GM23338 (cell line): ENCODE measurements around the gene RAPGEF5. TPM values are rescaled to one million over a fixed set of nuclear protein-coding genes. Genes with fewer than 3 reads are reported as not detected.

Experiments used
- ATAC-seq: fragments of 200-7000 bp; cut with Tn5 transposase; 3 replicates; pipeline ENCODE4 v1.9.1; 2020
- DNase-seq: peaks from one replicate; pipeline ENCODE4 v3.0.0-alpha.2; 2015; ENCODE audit warnings: low spot score
- H2AFZ ChIP-seq: fragments of 200-600 bp; sonication (generic); 2 replicates; pipeline ENCODE4 v1.8.0; 2016; ENCODE audit warnings: antibody characterized with exemption, mild to moderate bottlenecking, moderate library complexity
- H3F3A ChIP-seq: fragments of 200-600 bp; sonication (generic); replicated peaks from 2 replicates; pipeline ENCODE4 v1.8.0; 2017; ENCODE audit warnings: antibody characterized with exemption, mixed run types, low read depth
- H3K27ac ChIP-seq: fragments of 200-600 bp; sonication (generic); 2 replicates; pipeline ENCODE4 v1.6.1; 2016; ENCODE audit warnings: low read depth
- H3K27me3 ChIP-seq: fragments of 200-600 bp; sonication (generic); 2 replicates; pipeline ENCODE4 v1.8.0; 2016; ENCODE audit warnings: mild to moderate bottlenecking, mixed run types, moderate library complexity; ENCODE audit not compliant: insufficient read depth
- H3K36me3 ChIP-seq: fragments of 200-600 bp; sonication (generic); 2 replicates; pipeline ENCODE4 v1.8.0; 2016; ENCODE audit warnings: mild to moderate bottlenecking; ENCODE audit not compliant: insufficient read depth
- H3K4me1 ChIP-seq: fragments of 200-600 bp; sonication (generic); 2 replicates; pipeline ENCODE4 v1.8.0; 2016; ENCODE audit warnings: mild to moderate bottlenecking, moderate library complexity; ENCODE audit not compliant: insufficient read depth
- H3K4me2 ChIP-seq: fragments of 200-600 bp; sonication (generic); 2 replicates; pipeline ENCODE4 v1.7.1; 2017; ENCODE audit warnings: mixed run types
- H3K4me3 ChIP-seq: fragments of 200-600 bp; sonication (generic); 2 replicates; pipeline ENCODE4 v1.6.1; 2016; ENCODE audit warnings: mixed run types
- H3K79me2 ChIP-seq: fragments of 200-600 bp; sonication (generic); replicated peaks from 2 replicates; pipeline ENCODE4 v1.8.0; 2017; ENCODE audit warnings: mild to moderate bottlenecking; ENCODE audit not compliant: insufficient read depth
- H3K9me2 ChIP-seq: fragments of 200-600 bp; sonication (generic); 2 replicates; pipeline ENCODE4 v1.8.0; 2017; ENCODE audit not compliant: insufficient read depth
- H4K20me1 ChIP-seq: fragments of 200-600 bp; sonication (generic); replicated peaks from 2 replicates; pipeline ENCODE4 v1.8.0; 2017; ENCODE audit warnings: mild to moderate bottlenecking; ENCODE audit not compliant: insufficient read depth
- H3K27ac Mint-ChIP-seq: 2 replicates; pipeline ENCODE4 v1.8.0; 2020; ENCODE audit warnings: inconsistent platforms, mild to moderate bottlenecking, moderate library complexity, mixed read lengths
- H3K27me3 Mint-ChIP-seq: 3 replicates; pipeline ENCODE4 v1.8.0; 2022; ENCODE audit warnings: low read depth, mild to moderate bottlenecking, moderate library complexity, mixed read lengths, inconsistent platforms; ENCODE audit not compliant: insufficient read depth, poor library complexity
- H3K36me3 Mint-ChIP-seq: 3 replicates; pipeline ENCODE4 v1.8.0; 2021; ENCODE audit warnings: low read depth, mild to moderate bottlenecking, inconsistent platforms, moderate library complexity, mixed read lengths
- H3K4me1 Mint-ChIP-seq: 3 replicates; pipeline ENCODE4 v1.8.0; 2020; ENCODE audit warnings: mild to moderate bottlenecking, inconsistent platforms, mixed read lengths
- H3K4me3 Mint-ChIP-seq: 3 replicates; pipeline ENCODE4 v1.8.0; 2021; ENCODE audit warnings: moderate library complexity, mild to moderate bottlenecking, inconsistent platforms, mixed read lengths
- H3K9me3 Mint-ChIP-seq: 3 replicates; pipeline ENCODE4 v1.8.0; 2020; ENCODE audit warnings: moderate library complexity, mild to moderate bottlenecking, inconsistent platforms, mixed read lengths
- ETS1 ChIP-seq: IDR thresholded peaks from 2 replicates; pipeline ENCODE4 v1.6.1; 2016; ENCODE audit warnings: antibody characterized with exemption
- EZH2 ChIP-seq: fragments of 200-600 bp; sonication (generic); IDR thresholded peaks from one replicate; pipeline ENCODE4 v1.8.0; 2017; ENCODE audit warnings: antibody characterized with exemption, mild to moderate bottlenecking, low read depth; ENCODE audit not compliant: unreplicated experiment
- EZH2phosphoT487 ChIP-seq: fragments of 200-600 bp; sonication (generic); IDR thresholded peaks from one replicate; pipeline ENCODE4 v1.8.1; 2018; ENCODE audit warnings: antibody characterized with exemption; ENCODE audit not compliant: unreplicated experiment
- JUNB ChIP-seq: IDR thresholded peaks from one replicate; pipeline ENCODE4 v1.6.1; 2016; ENCODE audit warnings: antibody characterized with exemption; ENCODE audit not compliant: unreplicated experiment
- NANOG ChIP-seq: IDR thresholded peaks from 2 replicates; pipeline ENCODE4 v1.6.1; 2016; ENCODE audit warnings: antibody characterized with exemption, borderline replicate concordance
- POLR2AphosphoS5 ChIP-seq: IDR thresholded peaks from 2 replicates; pipeline ENCODE4 v1.6.1; 2016; ENCODE audit warnings: antibody characterized with exemption, low read depth
- STAT1 ChIP-seq: IDR thresholded peaks from one replicate; pipeline ENCODE4 v1.6.1; 2016; ENCODE audit warnings: antibody characterized with exemption; ENCODE audit not compliant: unreplicated experiment
- ZNF114 ChIP-seq: fragments of 250-450 bp; sonication (Bioruptor Pico); IDR thresholded peaks from 2 replicates; pipeline ENCODE4 v1.5.0; 2020; ENCODE audit warnings: mild to moderate bottlenecking, moderate library complexity
- ZNF331 ChIP-seq: fragments of 250-450 bp; sonication (Bioruptor Pico); IDR thresholded peaks from 2 replicates; pipeline ENCODE4 v1.5.0; 2020; ENCODE audit warnings: low read depth, mild to moderate bottlenecking, moderate library complexity
- polyA plus RNA-seq: library from polyadenylated mRNA; unstranded; fragments of >200 nt; fragmentation: Nextera tagmentation; extraction: Ambion mirVana; gene quantifications from 2 replicates; pipeline ENCODE4 v1.2.1, GENCODE V29; 2016
- total RNA-seq: library from RNA; depleted of rRNA; stranded (reverse); fragments of >200 nt; shearing (Covaris generic); gene quantifications from 2 replicates; pipeline ENCODE4 v1.2.3, GENCODE V29; 2014
- TF ChIP-seq, protein P1 (sequence below): IDR thresholded peaks from one replicate; pipeline ENCODE4 v1.6.1; 2018; ENCODE audit warnings: antibody characterized with exemption; ENCODE audit not compliant: unreplicated experiment
- TF ChIP-seq, protein P2 (sequence below): fragments of 250-450 bp; sonication (Bioruptor Pico); IDR thresholded peaks from 2 replicates; pipeline ENCODE4 v1.5.0; 2020; ENCODE audit warnings: mild to moderate bottlenecking, moderate library complexity

The RAPGEF5 gene
- total and polyA plus RNA-seq, 2 experiments from 2014 or later, result 6.3 to 13.1 TPM

DNA sequence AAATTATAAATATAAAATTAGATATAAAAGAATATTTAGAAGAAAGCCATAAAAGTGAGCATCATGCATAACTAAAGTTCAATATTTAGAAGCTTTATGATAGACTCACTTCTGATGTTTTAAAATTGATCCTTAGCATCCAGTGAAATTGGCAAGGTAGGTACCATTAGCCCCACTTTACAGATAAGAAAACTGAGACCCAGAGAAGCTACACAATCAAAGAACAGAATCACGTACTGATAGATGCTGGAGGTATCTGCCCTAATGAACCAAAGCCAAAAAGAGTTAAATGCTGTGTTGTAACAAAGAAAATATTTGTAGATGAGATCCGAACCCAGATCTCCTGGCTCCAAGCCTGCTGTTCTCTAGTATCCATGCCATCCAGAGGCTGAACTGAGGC, 42.6 kb upstream of the RAPGEF5 start:
- Mint-ChIP-seq H3K27ac (no peak overlapping the region), H3K36me3 (no peaks in the 10 kb centered on the region), H3K9me3 (no peaks in the 10 kb centered on the region), H3K4me3 (no peak overlapping the region), H3K27me3 (peaks cover 4% of the 10 kb centered on the region), H3K4me1 (peaks cover 9% of the 10 kb centered on the region; the same call in 2 of the 3 replicates)
- no peaks in the 10 kb centered on the region for H3K36me3 ChIP-seq
- H4K20me1 ChIP-seq, result no peaks in the 10 kb centered on the region
- no peak overlapping the region for H3K4me3 ChIP-seq
- no peaks in the 10 kb centered on the region for H3K9me2 ChIP-seq
- ATAC-seq (no peak), DNase-seq (no peak)
- H3K27ac ChIP-seq, result no peak overlapping the region
- TF ChIP-seq STAT1 (no peak), NANOG (no peak), ETS1 (no peak), JUNB (no peak), POLR2AphosphoS5 (no peak), EZH2phosphoT487 (no peak)
- TF ChIP-seq, protein P1, sequence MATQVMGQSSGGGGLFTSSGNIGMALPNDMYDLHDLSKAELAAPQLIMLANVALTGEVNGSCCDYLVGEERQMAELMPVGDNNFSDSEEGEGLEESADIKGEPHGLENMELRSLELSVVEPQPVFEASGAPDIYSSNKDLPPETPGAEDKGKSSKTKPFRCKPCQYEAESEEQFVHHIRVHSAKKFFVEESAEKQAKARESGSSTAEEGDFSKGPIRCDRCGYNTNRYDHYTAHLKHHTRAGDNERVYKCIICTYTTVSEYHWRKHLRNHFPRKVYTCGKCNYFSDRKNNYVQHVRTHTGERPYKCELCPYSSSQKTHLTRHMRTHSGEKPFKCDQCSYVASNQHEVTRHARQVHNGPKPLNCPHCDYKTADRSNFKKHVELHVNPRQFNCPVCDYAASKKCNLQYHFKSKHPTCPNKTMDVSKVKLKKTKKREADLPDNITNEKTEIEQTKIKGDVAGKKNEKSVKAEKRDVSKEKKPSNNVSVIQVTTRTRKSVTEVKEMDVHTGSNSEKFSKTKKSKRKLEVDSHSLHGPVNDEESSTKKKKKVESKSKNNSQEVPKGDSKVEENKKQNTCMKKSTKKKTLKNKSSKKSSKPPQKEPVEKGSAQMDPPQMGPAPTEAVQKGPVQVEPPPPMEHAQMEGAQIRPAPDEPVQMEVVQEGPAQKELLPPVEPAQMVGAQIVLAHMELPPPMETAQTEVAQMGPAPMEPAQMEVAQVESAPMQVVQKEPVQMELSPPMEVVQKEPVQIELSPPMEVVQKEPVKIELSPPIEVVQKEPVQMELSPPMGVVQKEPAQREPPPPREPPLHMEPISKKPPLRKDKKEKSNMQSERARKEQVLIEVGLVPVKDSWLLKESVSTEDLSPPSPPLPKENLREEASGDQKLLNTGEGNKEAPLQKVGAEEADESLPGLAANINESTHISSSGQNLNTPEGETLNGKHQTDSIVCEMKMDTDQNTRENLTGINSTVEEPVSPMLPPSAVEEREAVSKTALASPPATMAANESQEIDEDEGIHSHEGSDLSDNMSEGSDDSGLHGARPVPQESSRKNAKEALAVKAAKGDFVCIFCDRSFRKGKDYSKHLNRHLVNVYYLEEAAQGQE, result no peak
- H3K4me2 ChIP-seq, result no peak overlapping the region
- 0 out of 2 replicates have a peak, but pooled peaks cover 3% of the 10 kb centered on the region for H3K4me1 ChIP-seq
- H3F3A ChIP-seq, result no peaks in the 10 kb centered on the region
- no peaks in the 10 kb centered on the region for H3K79me2 ChIP-seq
- no peak overlapping the region for H2AFZ ChIP-seq
- no peaks in the 10 kb centered on the region for H3K27me3 ChIP-seq

GRCh38 chr7:22399091-22399490, 42.1 kb upstream of the RAPGEF5 start:
- H3K4me1 Mint-ChIP-seq, result peaks cover 9% of the 10 kb centered on the region; the same call in 2 of the 3 replicates
- H3K36me3 ChIP-seq, result no peaks in the 10 kb centered on the region
- H4K20me1 ChIP-seq, result no peaks in the 10 kb centered on the region
- H3K79me2 ChIP-seq, result no peaks in the 10 kb centered on the region
- H3K4me2 ChIP-seq, result no peak overlapping the region
- DNase-seq, result no peak
- H3K4me3 Mint-ChIP-seq, result no peak overlapping the region
- H3K27me3 ChIP-seq, result no peaks in the 10 kb centered on the region
- no peaks in the 10 kb centered on the region for H3K9me3 Mint-ChIP-seq
- ATAC-seq, result no peak
- H3K27me3 Mint-ChIP-seq, result peaks cover 4% of the 10 kb centered on the region
- no peaks in the 10 kb centered on the region for H3K36me3 Mint-ChIP-seq
- no peaks in the 10 kb centered on the region for H3K9me2 ChIP-seq
- no peaks in the 10 kb centered on the region for H3F3A ChIP-seq
- no peak overlapping the region for H2AFZ ChIP-seq
- no peak overlapping the region for H3K27ac ChIP-seq
- no peak overlapping the region for H3K4me3 ChIP-seq
- no peak overlapping the region for H3K27ac Mint-ChIP-seq
- H3K4me1 ChIP-seq, result 0 out of 2 replicates have a peak, but pooled peaks cover 3% of the 10 kb centered on the region
- TF ChIP-seq ZNF114 (CRISPR knock-in tag) (no peak), POLR2AphosphoS5 (no peak), ZNF331 (CRISPR knock-in tag) (no peak), EZH2phosphoT487 (no peak), STAT1 (no peak), EZH2 (no peak)
- TF ChIP-seq, protein P2, sequence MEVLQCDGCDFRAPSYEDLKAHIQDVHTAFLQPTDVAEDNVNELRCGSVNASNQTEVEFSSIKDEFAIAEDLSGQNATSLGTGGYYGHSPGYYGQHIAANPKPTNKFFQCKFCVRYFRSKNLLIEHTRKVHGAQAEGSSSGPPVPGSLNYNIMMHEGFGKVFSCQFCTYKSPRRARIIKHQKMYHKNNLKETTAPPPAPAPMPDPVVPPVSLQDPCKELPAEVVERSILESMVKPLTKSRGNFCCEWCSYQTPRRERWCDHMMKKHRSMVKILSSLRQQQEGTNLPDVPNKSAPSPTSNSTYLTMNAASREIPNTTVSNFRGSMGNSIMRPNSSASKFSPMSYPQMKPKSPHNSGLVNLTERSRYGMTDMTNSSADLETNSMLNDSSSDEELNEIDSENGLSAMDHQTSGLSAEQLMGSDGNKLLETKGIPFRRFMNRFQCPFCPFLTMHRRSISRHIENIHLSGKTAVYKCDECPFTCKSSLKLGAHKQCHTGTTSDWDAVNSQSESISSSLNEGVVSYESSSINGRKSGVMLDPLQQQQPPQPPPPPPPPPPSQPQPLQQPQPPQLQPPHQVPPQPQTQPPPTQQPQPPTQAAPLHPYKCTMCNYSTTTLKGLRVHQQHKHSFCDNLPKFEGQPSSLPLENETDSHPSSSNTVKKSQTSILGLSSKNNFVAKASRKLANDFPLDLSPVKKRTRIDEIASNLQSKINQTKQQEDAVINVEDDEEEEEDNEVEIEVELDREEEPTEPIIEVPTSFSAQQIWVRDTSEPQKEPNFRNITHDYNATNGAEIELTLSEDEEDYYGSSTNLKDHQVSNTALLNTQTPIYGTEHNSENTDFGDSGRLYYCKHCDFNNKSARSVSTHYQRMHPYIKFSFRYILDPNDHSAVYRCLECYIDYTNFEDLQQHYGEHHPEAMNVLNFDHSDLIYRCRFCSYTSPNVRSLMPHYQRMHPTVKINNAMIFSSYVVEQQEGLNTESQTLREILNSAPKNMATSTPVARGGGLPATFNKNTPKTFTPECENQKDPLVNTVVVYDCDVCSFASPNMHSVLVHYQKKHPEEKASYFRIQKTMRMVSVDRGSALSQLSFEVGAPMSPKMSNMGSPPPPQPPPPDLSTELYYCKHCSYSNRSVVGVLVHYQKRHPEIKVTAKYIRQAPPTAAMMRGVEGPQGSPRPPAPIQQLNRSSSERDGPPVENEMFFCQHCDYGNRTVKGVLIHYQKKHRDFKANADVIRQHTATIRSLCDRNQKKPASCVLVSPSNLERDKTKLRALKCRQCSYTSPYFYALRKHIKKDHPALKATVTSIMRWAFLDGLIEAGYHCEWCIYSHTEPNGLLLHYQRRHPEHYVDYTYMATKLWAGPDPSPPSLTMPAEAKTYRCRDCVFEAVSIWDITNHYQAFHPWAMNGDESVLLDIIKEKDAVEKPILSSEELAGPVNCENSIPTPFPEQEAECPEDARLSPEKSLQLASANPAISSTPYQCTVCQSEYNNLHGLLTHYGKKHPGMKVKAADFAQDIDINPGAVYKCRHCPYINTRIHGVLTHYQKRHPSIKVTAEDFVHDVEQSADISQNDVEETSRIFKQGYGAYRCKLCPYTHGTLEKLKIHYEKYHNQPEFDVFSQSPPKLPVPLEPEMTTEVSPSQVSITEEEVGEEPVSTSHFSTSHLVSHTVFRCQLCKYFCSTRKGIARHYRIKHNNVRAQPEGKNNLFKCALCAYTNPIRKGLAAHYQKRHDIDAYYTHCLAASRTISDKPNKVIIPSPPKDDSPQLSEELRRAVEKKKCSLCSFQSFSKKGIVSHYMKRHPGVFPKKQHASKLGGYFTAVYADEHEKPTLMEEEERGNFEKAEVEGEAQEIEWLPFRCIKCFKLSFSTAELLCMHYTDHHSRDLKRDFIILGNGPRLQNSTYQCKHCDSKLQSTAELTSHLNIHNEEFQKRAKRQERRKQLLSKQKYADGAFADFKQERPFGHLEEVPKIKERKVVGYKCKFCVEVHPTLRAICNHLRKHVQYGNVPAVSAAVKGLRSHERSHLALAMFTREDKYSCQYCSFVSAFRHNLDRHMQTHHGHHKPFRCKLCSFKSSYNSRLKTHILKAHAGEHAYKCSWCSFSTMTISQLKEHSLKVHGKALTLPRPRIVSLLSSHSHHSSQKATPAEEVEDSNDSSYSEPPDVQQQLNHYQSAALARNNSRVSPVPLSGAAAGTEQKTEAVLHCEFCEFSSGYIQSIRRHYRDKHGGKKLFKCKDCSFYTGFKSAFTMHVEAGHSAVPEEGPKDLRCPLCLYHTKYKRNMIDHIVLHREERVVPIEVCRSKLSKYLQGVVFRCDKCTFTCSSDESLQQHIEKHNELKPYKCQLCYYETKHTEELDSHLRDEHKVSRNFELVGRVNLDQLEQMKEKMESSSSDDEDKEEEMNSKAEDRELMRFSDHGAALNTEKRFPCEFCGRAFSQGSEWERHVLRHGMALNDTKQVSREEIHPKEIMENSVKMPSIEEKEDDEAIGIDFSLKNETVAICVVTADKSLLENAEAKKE (CRISPR knock-in tag), result no peak
